Gastroesophageal sphincter (tissue), 4 donors: Measurements from ENCODE around the gene BORCS5. TPM values are rescaled to one million over a fixed set of nuclear protein-coding genes. Genes with fewer than 3 reads are reported as not detected.
"Not testable (repeated sequence)": the region's sequence is repeated elsewhere in the genome, so short reads cannot be mapped to it uniquely, and the experiment has no call there.

Experiments
- ATAC-seq: fragments of 150-250 bp; one replicate; pipeline ENCODE4 v1.9.1; 2016; ENCODE audit warnings: mild to moderate bottlenecking, moderate library complexity
- H3K27ac ChIP-seq, 4 donors: fragments of 200-600 bp; sonication (generic) in 3 of 4; 1 replicate in 3 of 4; 2 replicates in 1 of 4; pipeline ENCODE4 v1.5.1; 2016 to 2019
- H3K27me3 ChIP-seq: fragments of 200-600 bp; sonication (generic); one replicate; pipeline ENCODE4 v1.5.1; 2019
- H3K36me3 ChIP-seq, 2 donors: fragments of 200-600 bp; sonication (generic); one replicate each; pipeline ENCODE4 v1.5.1; 2019; ENCODE audit warnings: control low read depth in 1 of 2
- H3K4me1 ChIP-seq, 3 donors: fragments of 200-600 bp; sonication (generic); 1 replicate in 2 of 3; 2 replicates in 1 of 3; pipeline ENCODE4 v1.5.1; 2016 to 2019; ENCODE audit warnings: control low read depth in 2 of 3
- H3K4me3 ChIP-seq, 2 donors: fragments of 200-600 bp; sonication (generic); one replicate each; pipeline ENCODE4 v1.5.1; 2019; ENCODE audit warnings: mild to moderate bottlenecking in 1 of 2, moderate library complexity in 1 of 2
- H3K9me3 ChIP-seq, 3 donors: fragments of 200-600 bp; sonication (generic); one replicate each; pipeline ENCODE4 v1.5.1; 2017 to 2019; ENCODE audit warnings: control low read depth in 2 of 3
- CTCF ChIP-seq, 4 experiments: fragments of 200-600 bp in 2 of 4; fragments of 450-650 bp in 2 of 4; sonication (generic) in 1 of 4; IDR thresholded peaks; one replicate each; pipeline ENCODE4 v1.5.1; 2017 to 2019; ENCODE audit warnings: antibody characterized with exemption in 4 of 4, mild to moderate bottlenecking in 2 of 4, moderate library complexity in 2 of 4
- EP300 ChIP-seq: sonication (generic); formaldehyde crosslinking; IDR thresholded peaks from one replicate; pipeline ENCODE4 v1.6.1; 2017; ENCODE audit warnings: antibody characterized with exemption, mild to moderate bottlenecking
- POLR2A ChIP-seq, 2 donors: fragments of 450-650 bp; IDR thresholded peaks; one replicate each; pipeline ENCODE4 v1.6.1; 2017; ENCODE audit warnings: antibody characterized with exemption in 2 of 2, mild to moderate bottlenecking in 2 of 2, moderate library complexity in 1 of 2
- POLR2AphosphoS5 ChIP-seq: sonication (generic); formaldehyde crosslinking; IDR thresholded peaks from one replicate; pipeline ENCODE4 v1.6.1; 2017; ENCODE audit warnings: antibody characterized with exemption
- WGBS, 2 donors: methylation state at CpG; one replicate each; pipeline ENCODE4 v1.1.5; 2018; ENCODE audit warnings: low coverage in 1 of 2; 5-methylcytosine and 5-hydroxymethylcytosine counted together
- total RNA-seq, 4 donors: library from RNA; depleted of rRNA; stranded (reverse); fragments of >200 nt; gene quantifications; one replicate each; pipeline ENCODE4 v1.1.0, GENCODE V29; 2016

BORCS5 gene
- total RNA-seq, 4 donors from 2014 or later = 10.5 to 29.1 (median 19.0) TPM

GRCh38 chr12:12498210-12498609 lies 141.3 kb downstream of the BORCS5 start:
- H3K27ac ChIP-seq = no peak overlapping the region
- H3K9me3 ChIP-seq = no peaks in the 10 kb centered on the region
- TF ChIP-seq POLR2A (IDR thresholded peaks at IDR 0.05) (no peak), CTCF (IDR thresholded peaks at IDR 0.05) (no peak), EP300 (no peak), POLR2AphosphoS5 (no peak)
- H3K4me1 ChIP-seq = no peaks in the 10 kb centered on the region
- no peak for ATAC-seq
- no peaks in the 10 kb centered on the region for H3K27me3 ChIP-seq
- H3K4me3 ChIP-seq = no peak overlapping the region
- 91 to 92% methylated on average over 4 of the region's 4 CpGs for WGBS, 2 donors
- H3K36me3 ChIP-seq = peaks cover 0 to 13% of the 10 kb centered on the region in 2 donors

GRCh38 chr12:12499909-12500604 lies 143.2 kb downstream of the BORCS5 start:
- no peaks in the 10 kb centered on the region for H3K27me3 ChIP-seq
- H3K4me3 ChIP-seq = no peak overlapping the region
- no peak overlapping the region for H3K27ac ChIP-seq
- peaks cover 0 to 5% (median 2%) of the 10 kb centered on the region in 3 donors for H3K4me1 ChIP-seq
- H3K9me3 ChIP-seq = no peaks in the 10 kb centered on the region
- no peak for TF ChIP-seq POLR2AphosphoS5
- TF ChIP-seq EP300 = no peak
- H3K36me3 ChIP-seq = peaks cover 0 to 13% of the 10 kb centered on the region in 2 donors
- WGBS, 2 donors = 85 to 94% methylated on average over 4 to 5 of the region's 5 CpGs
- no peak for ATAC-seq

- WGBS, 2 donors = 52 to 74% methylated on average over 3 of the region's 3 CpGs
- TF ChIP-seq EP300 (no peak), POLR2A (IDR thresholded peaks at IDR 0.05) (no peak), CTCF (IDR thresholded peaks at IDR 0.05) (no peak), POLR2AphosphoS5 (no peak)
- Histone ChIP-seq H3K27me3 (no peaks in the 10 kb centered on the region), H3K4me3 (no peak overlapping the region), H3K9me3 (no peaks in the 10 kb centered on the region), H3K27ac (no peak overlapping the region), H3K4me1 (peaks cover 0 to 16% (median 9%) of the 10 kb centered on the region in 3 donors), H3K36me3 (peaks cover 0 to 8% of the 10 kb centered on the region in 2 donors)
- no peak for ATAC-seq
Observed at GRCh38 chr12:12501121-12501520, 144.2 kb downstream of the BORCS5 start.

GRCh38 chr12:12502130-12502814 lies 145.4 kb downstream of the BORCS5 start:
- not testable (repeated sequence) for H3K27me3 ChIP-seq, H3K36me3 ChIP-seq, ATAC-seq, H3K9me3 ChIP-seq, H3K27ac ChIP-seq, H3K4me3 ChIP-seq
- H3K4me1 ChIP-seq = peaks cover 5 to 27% (median 15%) of the 10 kb centered on the region in 3 donors
- WGBS, 2 donors = 93 to 97% methylated on average over 3 of the region's 7 CpGs

GRCh38 chr12:12502815-12503151 lies 145.9 kb downstream of the BORCS5 start:
- Histone ChIP-seq H3K27me3 (no peaks in the 10 kb centered on the region), H3K9me3 (no peaks in the 10 kb centered on the region), H3K36me3 (peaks cover 0 to 4% of the 10 kb centered on the region in 2 donors), H3K4me3 (no peak overlapping the region), H3K4me1 (peaks cover 5 to 32% (median 15%) of the 10 kb centered on the region in 3 donors), H3K27ac (no peak overlapping the region)
- 97 to 98% methylated on average over 5 of the region's 5 CpGs for WGBS, 2 donors
- ATAC-seq = no peak
- TF ChIP-seq POLR2AphosphoS5 (no peak), POLR2A (IDR thresholded peaks at IDR 0.05) (no peak), EP300 (no peak), CTCF (IDR thresholded peaks at IDR 0.05) (no peak)
